Neural cell (in vitro differentiated cells): ENCODE results near the gene FRY. TPM values are rescaled to one million over a fixed set of nuclear protein-coding genes. Genes with fewer than 3 reads are reported as not detected.

Experiments
- H2AFZ ChIP-seq: fragments of 200-600, 300-800 bp; sonication (generic), shearing (Covaris generic); 2 replicates; pipeline ENCODE4 v1.6.0; 2014; ENCODE audit warnings: low read depth, mild to moderate bottlenecking, antibody characterized with exemption, low read length, moderate library complexity
- H3F3A ChIP-seq: fragments of 200-600 bp; shearing (Covaris generic); 2 replicates; pipeline ENCODE4 v1.6.1; 2016; ENCODE audit warnings: mild to moderate bottlenecking, moderate library complexity, mixed read lengths, antibody characterized with exemption, low read length; ENCODE audit not compliant: insufficient read depth, poor library complexity, severe bottlenecking
- H3K27ac ChIP-seq: fragments of 200-600, 300-800 bp; sonication (generic), shearing (Covaris generic); 2 replicates; pipeline ENCODE4 v1.5.1; 2014; ENCODE audit warnings: mild to moderate bottlenecking, low read length, moderate library complexity
- H3K27me3 ChIP-seq: fragments of 300-800, 200-600 bp; sonication (generic), shearing (Covaris generic); 2 replicates; pipeline ENCODE4 v1.6.0; 2014; ENCODE audit warnings: mild to moderate bottlenecking, low read depth, low read length, moderate library complexity; ENCODE audit not compliant: insufficient read depth
- H3K36me3 ChIP-seq: fragments of 300-800, 200-600 bp; sonication (generic), shearing (Covaris generic); 2 replicates; pipeline ENCODE4 v1.5.1; 2014; ENCODE audit warnings: mild to moderate bottlenecking, antibody characterized with exemption, low read length, moderate library complexity; ENCODE audit not compliant: insufficient read depth
- H3K4me2 ChIP-seq: fragments of 300-800, 200-600 bp; sonication (generic), shearing (Covaris generic); 2 replicates; pipeline ENCODE4 v1.6.0; 2014; ENCODE audit warnings: mild to moderate bottlenecking, low read length
- H3K4me3 ChIP-seq: fragments of 300-800, 200-600 bp; sonication (generic), shearing (Covaris generic); 2 replicates; pipeline ENCODE4 v1.5.1; 2014; ENCODE audit warnings: mild to moderate bottlenecking, low read length, moderate library complexity
- H3K79me2 ChIP-seq: fragments of 200-600 bp; shearing (Covaris generic); replicated peaks from 2 replicates; pipeline ENCODE4 v1.6.0; 2014; ENCODE audit warnings: mild to moderate bottlenecking, low read length, moderate library complexity; ENCODE audit not compliant: insufficient read depth
- H3K9ac ChIP-seq: fragments of 300-800, 200-600 bp; sonication (generic), shearing (Covaris generic); 2 replicates; pipeline ENCODE4 v1.6.1; 2016; ENCODE audit warnings: mild to moderate bottlenecking, low read length, mixed read lengths
- H3K9me2 ChIP-seq: fragments of 200-600 bp; shearing (Covaris generic); 2 replicates; pipeline ENCODE4 v1.6.1; 2016; ENCODE audit warnings: mild to moderate bottlenecking, low read length, mixed read lengths; ENCODE audit not compliant: insufficient read depth
- H3K9me3 ChIP-seq: fragments of 200-600, 300-800 bp; sonication (generic), shearing (Covaris generic); 2 replicates; pipeline ENCODE4 v1.6.1; 2016; ENCODE audit warnings: mild to moderate bottlenecking, mixed run types, low read length, moderate library complexity, mixed read lengths
- H4K20me1 ChIP-seq: fragments of 200-600 bp; shearing (Covaris generic); 2 replicates; pipeline ENCODE4 v1.6.1; 2016; ENCODE audit warnings: mild to moderate bottlenecking, mixed run types; ENCODE audit not compliant: insufficient read depth
- EP300 ChIP-seq: fragments of 450-650 bp; conservative IDR thresholded peaks from 2 replicates; pipeline ENCODE4 v1.6.1; 2014; ENCODE audit warnings: antibody characterized with exemption, mild to moderate bottlenecking, moderate library complexity; ENCODE audit not compliant: poor library complexity, severe bottlenecking
- MXI1 ChIP-seq: fragments of 450-650 bp; conservative IDR thresholded peaks from 2 replicates; pipeline ENCODE4 v1.6.1; 2014; ENCODE audit warnings: antibody characterized with exemption, mild to moderate bottlenecking; ENCODE audit not compliant: poor library complexity, severe bottlenecking
- POLR2AphosphoS5 ChIP-seq: IDR thresholded peaks from 2 replicates; pipeline ENCODE4 v1.6.1; 2012
- RAD21 ChIP-seq: fragments of 450-650 bp; conservative IDR thresholded peaks from 2 replicates; pipeline ENCODE4 v1.6.1; 2014; ENCODE audit warnings: antibody characterized with exemption, mild to moderate bottlenecking, moderate library complexity
- SMC3 ChIP-seq: fragments of 450-650 bp; conservative IDR thresholded peaks from 2 replicates; pipeline ENCODE4 v1.6.1; 2014; ENCODE audit warnings: antibody characterized with exemption, mild to moderate bottlenecking, moderate library complexity; ENCODE audit not compliant: poor library complexity
- TAF1 ChIP-seq: IDR thresholded peaks from 2 replicates; pipeline ENCODE4 v1.6.1; 2012; ENCODE audit warnings: low read depth
- polyA plus RNA-seq: library from polyadenylated mRNA; depleted of rRNA; stranded (reverse); fragments of >200 nt; gene quantifications from 2 replicates; pipeline ENCODE4 v1.2.3, GENCODE V29; 2014
- TF ChIP-seq, protein P1 (sequence below): fragments of 450-650 bp; IDR thresholded peaks from 2 replicates; pipeline ENCODE4 v1.5.1; 2014; ENCODE audit warnings: antibody characterized with exemption, mild to moderate bottlenecking, moderate library complexity; ENCODE audit not compliant: poor library complexity, severe bottlenecking
- TF ChIP-seq, protein P2 (sequence below): IDR thresholded peaks from 2 replicates; pipeline ENCODE4 v1.6.1; 2012; ENCODE audit warnings: borderline replicate concordance

FRY gene
- polyA plus RNA-seq, 1 donor from 2014 or later, result 49.3 TPM

DNA sequence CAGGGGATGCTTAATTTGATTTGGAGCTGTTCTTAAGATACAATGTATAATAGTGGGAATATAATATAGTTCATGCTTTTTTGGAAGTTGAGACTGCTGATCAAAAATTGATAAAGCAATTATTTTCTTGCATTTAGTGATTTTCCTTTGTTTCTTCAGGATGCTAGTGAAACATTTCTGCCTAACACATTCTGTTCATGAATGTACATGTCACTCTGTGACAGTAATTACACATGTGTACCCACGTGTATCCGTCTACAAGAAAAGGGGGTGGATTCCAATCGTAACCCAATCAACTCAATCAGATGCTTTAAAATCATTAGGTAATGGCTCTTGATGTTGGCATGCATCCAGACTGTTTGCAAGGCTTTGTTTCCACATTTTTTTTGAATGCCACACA lies 5.0 kb upstream of the FRY start:
- Histone ChIP-seq H3K9ac (peak overlapping the region; percentile 57), H3K27ac (peak overlapping the region; percentile 90), H3K79me2 (peaks cover 16% of the 10 kb centered on the region), H3K4me2 (peak overlapping the region; percentile 42), H3K27me3 (no peaks in the 10 kb centered on the region), H3K9me3 (no peaks in the 10 kb centered on the region), H2AFZ (peak overlapping the region; percentile 16), H3K4me3 (peak overlapping the region; percentile 11), H3K9me2 (no peaks in the 10 kb centered on the region), H4K20me1 (no peaks in the 10 kb centered on the region), H3F3A (no peaks in the 10 kb centered on the region), H3K36me3 (no peaks in the 10 kb centered on the region)
- TF ChIP-seq EP300 (peak; percentile 70), RAD21 (no peak), MXI1 (no peak), POLR2AphosphoS5 (peak; percentile 78), SMC3 (no peak)
- TF ChIP-seq, protein P1, sequence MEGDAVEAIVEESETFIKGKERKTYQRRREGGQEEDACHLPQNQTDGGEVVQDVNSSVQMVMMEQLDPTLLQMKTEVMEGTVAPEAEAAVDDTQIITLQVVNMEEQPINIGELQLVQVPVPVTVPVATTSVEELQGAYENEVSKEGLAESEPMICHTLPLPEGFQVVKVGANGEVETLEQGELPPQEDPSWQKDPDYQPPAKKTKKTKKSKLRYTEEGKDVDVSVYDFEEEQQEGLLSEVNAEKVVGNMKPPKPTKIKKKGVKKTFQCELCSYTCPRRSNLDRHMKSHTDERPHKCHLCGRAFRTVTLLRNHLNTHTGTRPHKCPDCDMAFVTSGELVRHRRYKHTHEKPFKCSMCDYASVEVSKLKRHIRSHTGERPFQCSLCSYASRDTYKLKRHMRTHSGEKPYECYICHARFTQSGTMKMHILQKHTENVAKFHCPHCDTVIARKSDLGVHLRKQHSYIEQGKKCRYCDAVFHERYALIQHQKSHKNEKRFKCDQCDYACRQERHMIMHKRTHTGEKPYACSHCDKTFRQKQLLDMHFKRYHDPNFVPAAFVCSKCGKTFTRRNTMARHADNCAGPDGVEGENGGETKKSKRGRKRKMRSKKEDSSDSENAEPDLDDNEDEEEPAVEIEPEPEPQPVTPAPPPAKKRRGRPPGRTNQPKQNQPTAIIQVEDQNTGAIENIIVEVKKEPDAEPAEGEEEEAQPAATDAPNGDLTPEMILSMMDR, result no peak
- TF ChIP-seq, protein P2, sequence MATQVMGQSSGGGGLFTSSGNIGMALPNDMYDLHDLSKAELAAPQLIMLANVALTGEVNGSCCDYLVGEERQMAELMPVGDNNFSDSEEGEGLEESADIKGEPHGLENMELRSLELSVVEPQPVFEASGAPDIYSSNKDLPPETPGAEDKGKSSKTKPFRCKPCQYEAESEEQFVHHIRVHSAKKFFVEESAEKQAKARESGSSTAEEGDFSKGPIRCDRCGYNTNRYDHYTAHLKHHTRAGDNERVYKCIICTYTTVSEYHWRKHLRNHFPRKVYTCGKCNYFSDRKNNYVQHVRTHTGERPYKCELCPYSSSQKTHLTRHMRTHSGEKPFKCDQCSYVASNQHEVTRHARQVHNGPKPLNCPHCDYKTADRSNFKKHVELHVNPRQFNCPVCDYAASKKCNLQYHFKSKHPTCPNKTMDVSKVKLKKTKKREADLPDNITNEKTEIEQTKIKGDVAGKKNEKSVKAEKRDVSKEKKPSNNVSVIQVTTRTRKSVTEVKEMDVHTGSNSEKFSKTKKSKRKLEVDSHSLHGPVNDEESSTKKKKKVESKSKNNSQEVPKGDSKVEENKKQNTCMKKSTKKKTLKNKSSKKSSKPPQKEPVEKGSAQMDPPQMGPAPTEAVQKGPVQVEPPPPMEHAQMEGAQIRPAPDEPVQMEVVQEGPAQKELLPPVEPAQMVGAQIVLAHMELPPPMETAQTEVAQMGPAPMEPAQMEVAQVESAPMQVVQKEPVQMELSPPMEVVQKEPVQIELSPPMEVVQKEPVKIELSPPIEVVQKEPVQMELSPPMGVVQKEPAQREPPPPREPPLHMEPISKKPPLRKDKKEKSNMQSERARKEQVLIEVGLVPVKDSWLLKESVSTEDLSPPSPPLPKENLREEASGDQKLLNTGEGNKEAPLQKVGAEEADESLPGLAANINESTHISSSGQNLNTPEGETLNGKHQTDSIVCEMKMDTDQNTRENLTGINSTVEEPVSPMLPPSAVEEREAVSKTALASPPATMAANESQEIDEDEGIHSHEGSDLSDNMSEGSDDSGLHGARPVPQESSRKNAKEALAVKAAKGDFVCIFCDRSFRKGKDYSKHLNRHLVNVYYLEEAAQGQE, result peak; percentile 57

DNA sequence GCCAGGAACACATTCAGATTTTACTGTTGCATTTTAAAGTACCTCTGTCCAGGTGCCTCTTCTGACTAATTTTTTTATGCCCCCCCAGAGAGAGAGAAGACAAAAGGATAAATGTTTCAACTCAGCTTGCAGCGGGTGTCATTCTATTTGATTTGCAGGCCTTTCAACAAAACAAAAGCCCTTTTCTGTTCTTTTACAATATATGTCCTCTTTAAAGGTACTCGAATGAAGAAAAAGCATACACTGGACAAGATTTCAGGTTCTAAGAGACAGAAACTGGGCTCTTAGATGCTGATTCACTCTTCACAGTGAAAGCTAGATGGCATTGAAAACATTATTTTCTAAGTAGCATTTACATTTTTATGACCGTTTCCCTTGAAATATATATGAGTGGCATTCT lies 2.9 kb upstream of the FRY start:
- H3K9me3 ChIP-seq, result no peaks in the 10 kb centered on the region
- H2AFZ ChIP-seq, result no peak overlapping the region
- H3K9me2 ChIP-seq, result no peaks in the 10 kb centered on the region
- TF ChIP-seq SMC3 (no peak), TAF1 (no peak), RAD21 (no peak), MXI1 (no peak), POLR2AphosphoS5 (no peak), EP300 (no peak)
- TF ChIP-seq, protein P1, result no peak
- TF ChIP-seq, protein P2, result no peak
- no peaks in the 10 kb centered on the region for H4K20me1 ChIP-seq
- H3F3A ChIP-seq, result peaks cover 3% of the 10 kb centered on the region
- peak overlapping the region; percentile 43 for H3K4me3 ChIP-seq
- H3K27me3 ChIP-seq, result no peaks in the 10 kb centered on the region
- H3K9ac ChIP-seq, result peak overlapping the region; percentile 43
- peak overlapping the region; percentile 65 for H3K4me2 ChIP-seq
- peak overlapping the region; percentile 42 for H3K27ac ChIP-seq
- no peaks in the 10 kb centered on the region for H3K36me3 ChIP-seq
- H3K79me2 ChIP-seq, result peaks cover 37% of the 10 kb centered on the region
